HG02870 (cell line): ENCODE results near the gene SH2D3C.

Experiments used
- ATAC-seq: cut with Tn5 transposase; IDR thresholded peaks from one replicate; pipeline ENCODE4 v1.9.1; 2021; ENCODE audit warnings: mild to moderate bottlenecking, moderate library complexity; ENCODE audit not compliant: unreplicated experiment

SH2D3C gene

DNA sequence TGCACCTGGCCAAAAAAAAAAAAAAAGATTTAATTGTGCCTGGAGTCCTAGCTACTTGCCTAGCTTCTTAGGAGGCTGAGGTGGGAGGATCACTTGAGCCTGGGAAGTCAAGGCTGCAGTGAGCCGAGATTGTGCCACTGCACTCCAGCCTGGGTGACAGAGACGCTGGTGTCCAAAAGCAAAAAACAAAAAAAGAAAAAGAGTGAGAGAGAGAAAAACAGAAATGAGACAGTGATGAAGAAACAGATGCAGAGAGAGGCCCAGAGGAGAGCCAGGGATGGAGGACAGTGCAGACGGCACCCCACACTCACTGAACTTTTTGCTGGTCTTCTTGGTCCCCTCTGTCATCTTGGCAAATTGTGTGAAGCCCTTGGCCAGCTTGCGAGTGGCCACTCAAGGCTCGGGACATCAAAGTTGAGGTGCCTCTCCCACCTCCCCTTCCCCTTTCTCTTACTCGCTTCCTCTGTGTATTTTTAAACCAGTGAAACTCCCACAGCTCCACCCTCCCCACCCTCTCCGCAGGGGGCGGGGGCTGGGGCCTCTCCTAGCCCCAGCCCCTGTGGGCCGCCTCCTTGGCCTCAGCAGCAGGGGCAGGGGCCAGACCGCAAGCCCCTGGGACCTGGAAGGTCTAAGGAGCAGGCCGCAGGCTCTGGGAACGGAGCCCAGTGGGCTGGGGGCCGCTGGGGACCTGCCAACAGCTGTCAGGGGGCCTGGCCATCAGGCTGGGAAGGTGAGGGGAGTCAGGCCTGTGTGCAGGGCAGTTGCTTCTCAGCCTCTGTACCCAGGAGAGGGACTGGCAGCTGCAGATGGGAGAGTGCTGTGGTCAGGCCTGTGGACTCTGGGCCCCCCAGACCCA lies at the start of gene SH2D3C:
SH2D3C (minus strand) TSS at position 387 of the 856 bp plus-strand sequence; CDS start at position 348, 39 bp downstream.
- ATAC-seq = no peak

DNA sequence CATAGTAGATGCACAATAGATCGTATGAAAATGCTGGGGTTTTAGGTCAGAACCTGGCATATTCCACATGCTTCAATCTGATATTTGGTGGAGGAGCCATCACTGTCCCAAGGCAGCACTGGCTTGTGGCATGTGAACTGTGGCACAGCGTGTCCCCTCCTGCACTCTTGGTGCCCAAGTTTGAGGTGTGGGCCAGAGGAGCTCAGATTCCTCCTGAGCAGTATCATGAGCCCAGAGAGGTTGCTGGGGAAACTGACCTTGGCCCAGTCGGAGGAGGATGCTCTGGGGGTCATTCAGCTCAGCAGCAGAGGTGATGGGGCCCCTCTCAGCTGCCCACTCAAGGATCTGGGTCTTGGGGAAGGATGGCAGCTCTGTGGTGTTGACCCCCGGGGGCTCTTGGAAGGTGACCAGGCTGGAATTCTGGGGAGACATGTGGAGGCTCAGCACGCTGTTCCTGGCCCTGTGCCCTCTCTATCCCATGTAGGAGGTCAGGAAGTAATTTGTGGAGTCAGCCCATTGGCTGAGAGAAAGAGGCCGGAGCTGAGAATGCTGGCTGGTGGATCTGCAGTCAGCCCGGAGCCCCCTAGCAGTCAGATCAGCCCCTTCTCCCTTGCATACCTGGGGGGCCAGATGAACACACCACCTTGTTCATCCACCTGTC lies 47.9 kb upstream of the SH2D3C start:
- ATAC-seq = no peak

- ATAC-seq = no peak
These were observed 47.0 kb upstream of the SH2D3C start for GRCh38 chr9:127825319-127826051.

DNA sequence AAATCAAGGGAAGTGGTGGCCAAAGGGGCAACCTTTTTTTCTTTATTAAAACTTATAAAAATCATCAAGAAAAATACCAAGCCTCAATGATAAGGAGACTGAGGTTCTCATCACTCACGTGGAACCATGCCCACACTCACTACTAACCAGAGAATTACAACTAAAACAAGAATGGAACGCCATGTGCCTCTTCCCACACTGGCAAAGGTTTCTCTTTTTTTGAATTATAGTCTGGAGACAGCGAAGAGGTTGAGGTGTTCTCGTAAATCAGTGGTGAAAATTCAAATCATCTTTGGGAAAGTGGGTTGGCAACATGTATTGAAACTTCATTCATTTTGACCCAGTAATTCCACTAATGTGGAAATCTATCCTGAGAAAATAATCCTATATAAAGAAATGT lies 43.6 kb upstream of the SH2D3C start:
- ATAC-seq = no peak

DNA sequence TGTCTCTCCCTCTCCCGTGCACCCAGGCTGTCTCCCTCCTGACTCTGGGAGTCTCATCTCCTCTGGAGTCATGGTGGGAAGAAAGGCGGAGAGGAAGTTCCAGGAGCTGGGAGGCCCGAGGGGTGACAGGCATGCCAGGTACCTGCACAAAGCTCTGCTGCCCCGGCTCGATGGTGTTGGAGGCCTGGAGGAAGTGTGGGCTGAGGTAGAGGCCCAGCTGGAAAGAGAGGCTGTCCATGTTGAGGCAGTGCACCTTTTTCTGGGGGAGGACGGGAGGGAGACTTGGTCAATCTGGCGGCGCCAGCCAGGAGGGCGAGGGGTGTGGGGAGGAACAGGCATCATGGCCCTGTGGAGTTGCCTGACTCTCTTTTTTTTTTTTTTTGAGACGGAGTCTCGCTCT lies 40.1 kb upstream of the SH2D3C start:
- no peak for ATAC-seq

GRCh38 chr9:127817881-127818434 lies 39.5 kb upstream of the SH2D3C start:
- ATAC-seq = no peak

GRCh38 chr9:127816728-127817127 lies 38.3 kb upstream of the SH2D3C start:
- no peak for ATAC-seq

- no peak for ATAC-seq
These were observed 37.9 kb upstream of the SH2D3C start for GRCh38 chr9:127816362-127816725.

DNA sequence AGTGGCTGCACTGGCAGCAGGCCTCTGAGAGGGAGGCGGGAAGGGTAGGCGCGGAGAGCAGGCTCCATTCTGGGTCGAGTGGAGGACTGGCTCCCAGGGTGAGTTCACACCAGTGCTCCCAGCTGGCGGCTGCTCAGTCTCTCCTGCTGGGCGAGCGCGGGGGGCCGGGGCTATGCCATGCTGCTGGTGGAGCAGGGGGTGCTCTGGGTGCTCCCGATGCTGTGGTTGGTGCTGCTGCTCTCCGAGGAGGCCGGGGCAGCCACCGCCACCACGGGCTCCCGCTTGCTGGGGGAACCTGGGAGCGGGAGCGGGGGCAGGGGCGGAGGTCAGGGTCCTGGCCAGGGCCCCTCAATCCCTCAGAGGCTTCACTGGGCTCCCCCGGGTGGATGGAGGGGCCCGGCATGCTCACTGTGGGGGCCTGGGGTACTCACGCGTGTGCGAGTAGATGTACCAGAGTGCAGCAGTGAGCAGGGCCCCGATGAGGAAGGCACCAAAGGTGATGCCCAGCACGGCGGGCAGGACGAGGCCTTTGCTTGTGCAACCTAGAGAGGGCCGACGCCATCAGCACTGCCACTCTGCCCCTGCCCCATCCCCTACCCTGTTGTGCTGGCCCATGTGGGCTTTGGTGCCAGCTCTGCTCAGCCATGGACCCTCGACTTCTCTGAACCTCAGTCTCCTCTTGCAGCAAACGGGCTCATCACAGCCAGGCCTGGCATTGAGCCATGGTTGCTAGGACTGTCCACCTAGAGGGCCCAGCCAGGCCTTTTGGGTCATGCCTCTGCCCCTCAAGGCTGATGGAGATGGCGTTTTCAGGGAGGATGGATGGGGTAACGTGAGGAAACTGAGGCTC lies 37.3 kb upstream of the SH2D3C start:
- ATAC-seq = no peak

DNA sequence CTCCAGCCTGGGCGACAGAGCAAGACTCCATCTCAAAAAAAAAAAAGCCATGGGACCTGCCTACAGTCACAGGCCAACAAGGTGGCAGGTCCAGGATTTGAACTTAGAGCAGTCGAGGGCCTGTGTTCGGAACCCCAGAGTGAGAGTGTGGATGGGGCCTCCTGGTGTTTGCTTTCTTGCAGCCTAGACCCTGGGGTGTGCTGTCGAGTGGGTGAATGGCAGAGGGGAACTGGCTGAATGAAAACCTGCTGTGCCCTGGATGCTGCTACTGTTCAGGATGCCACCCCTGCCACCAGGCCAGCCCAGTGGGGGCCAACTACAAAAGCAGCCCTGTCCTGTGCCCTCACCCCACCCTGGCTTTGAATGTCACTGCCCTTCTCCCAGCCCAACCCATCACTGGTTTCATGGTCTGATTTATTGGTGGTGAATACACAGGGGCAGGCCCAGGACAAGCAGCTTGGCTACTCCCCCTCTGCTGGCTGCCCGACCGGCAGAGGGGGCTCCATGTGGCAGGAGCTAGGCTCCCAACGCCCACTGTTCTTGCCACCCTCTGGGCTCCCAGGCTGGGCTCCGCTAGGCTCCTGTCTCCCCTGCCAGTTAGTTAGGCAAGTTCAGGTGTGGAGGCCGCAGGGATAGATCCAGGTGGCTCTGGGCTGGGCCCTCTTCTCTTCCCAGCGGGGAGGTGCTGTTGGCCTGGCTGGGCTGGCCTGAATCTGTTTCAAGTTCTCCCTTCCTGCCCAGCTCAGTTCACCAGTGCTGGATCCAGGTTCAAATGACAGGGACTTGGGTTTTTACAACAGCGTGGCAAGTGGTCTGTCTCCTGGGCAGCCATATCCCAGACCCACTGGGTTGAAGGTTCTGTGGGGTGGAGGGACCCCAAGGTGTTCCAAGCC lies 36.4 kb upstream of the SH2D3C start:
- ATAC-seq = no peak

GRCh38 chr9:127813686-127814226 lies 35.3 kb upstream of the SH2D3C start:
- ATAC-seq = no peak

DNA sequence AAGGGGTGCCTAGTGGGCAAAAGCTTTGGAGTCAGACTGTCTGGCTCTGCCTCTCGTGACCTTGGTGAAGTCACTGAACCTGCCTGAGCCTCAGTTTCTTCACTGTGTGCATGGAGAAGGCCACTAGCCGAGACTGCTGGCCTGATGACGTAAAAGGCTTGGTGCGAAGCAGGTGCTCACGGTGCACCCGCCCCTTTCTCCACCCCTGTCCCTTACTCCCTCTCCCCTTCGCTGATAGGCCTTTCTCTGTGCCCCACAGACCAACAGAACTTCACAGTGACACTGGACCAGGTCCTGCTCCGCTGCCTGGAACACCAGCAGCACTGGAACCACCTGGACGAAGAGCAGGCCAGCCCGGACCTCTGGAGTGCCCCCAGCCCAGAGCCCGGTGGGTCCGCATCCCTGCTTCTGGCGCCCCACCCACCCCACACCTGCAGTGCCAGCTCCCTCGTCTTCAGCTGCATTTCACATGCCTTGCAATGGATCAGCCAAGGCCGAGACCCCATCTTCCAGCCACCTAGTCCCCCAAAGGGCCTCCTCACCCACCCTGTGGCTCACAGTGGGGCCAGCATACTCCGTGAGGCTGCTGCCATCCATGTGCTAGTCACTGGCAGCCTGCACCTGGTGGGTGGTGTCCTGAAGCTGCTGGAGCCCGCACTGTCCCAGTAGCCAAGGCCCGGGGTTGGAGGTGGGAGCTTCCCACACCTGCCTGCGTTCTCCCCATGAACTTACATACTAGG lies 34.6 kb upstream of the SH2D3C start:
- ATAC-seq = no peak

DNA sequence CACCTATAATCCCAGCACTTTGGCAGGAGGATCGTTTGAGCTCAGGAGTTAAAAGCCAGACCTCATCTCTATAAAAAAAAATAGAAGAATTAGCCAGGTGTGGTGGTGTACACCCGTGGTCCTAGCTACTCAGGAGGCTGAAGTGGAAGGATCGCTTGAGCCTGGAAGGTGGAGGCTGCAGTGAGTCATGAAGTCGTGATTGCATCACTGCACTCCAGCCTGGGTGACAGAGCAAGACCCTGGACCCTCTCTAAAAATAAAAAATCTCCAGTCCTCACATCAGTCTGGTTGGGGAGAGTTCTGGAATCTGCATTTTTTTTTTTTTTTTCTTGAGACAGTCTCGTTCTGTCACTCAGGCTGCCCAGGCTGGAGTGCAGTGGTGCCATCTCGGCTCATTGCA lies 33.5 kb upstream of the SH2D3C start:
- ATAC-seq = no peak

- no peak for ATAC-seq
These were observed 32.1 kb upstream of the SH2D3C start for GRCh38 chr9:127810378-127811187.

GRCh38 chr9:127809540-127810377 lies 31.3 kb upstream of the SH2D3C start:
- ATAC-seq = no peak

GRCh38 chr9:127809002-127809539 lies 30.6 kb upstream of the SH2D3C start:
- ATAC-seq = no peak
